ENCODE measurements around the gene PIK3R4.

The PIK3R4 gene

GRCh38 chr3:130658678-130659077, 88.0 kb downstream of the PIK3R4 start:
- H3K27ac ChIP-seq (ENCODE audit: low read length): no peak overlapping the region
- H3K27me3 ChIP-seq (ENCODE audit: low read depth, low read length): no peaks in the 10 kb centered on the region
- H3K9me3 ChIP-seq (ENCODE audit: control insufficient read depth in 1 of 2, low read length in 2 of 2): no peaks in the 10 kb centered on the region
- peaks cover 0 to 7% of the 10 kb centered on the region in 2 donors for H3K36me3 ChIP-seq (ENCODE audit: control insufficient read depth in 1 of 2, insufficient read depth in 2 of 2, low read length in 2 of 2)
- H3K4me1 ChIP-seq (ENCODE audit: control insufficient read depth in 1 of 2, insufficient read depth in 2 of 2, low read length in 2 of 2): peaks cover 0 to 13% of the 10 kb centered on the region in 2 donors
- H3K4me3 ChIP-seq (ENCODE audit: low read depth in 1 of 2, low read length in 2 of 2): no peak overlapping the region

GRCh38 chr3:130656627-130657026, 90.0 kb downstream of the PIK3R4 start:
- Histone ChIP-seq H3K4me3 (ENCODE audit: low read depth in 1 of 2, low read length in 2 of 2) (no peak overlapping the region), H3K9me3 (ENCODE audit: control insufficient read depth in 1 of 2, low read length in 2 of 2) (no peaks in the 10 kb centered on the region), H3K4me1 (ENCODE audit: control insufficient read depth in 1 of 2, insufficient read depth in 2 of 2, low read length in 2 of 2) (peaks cover 0 to 4% of the 10 kb centered on the region in 2 donors), H3K27ac (ENCODE audit: low read length) (no peak overlapping the region), H3K36me3 (ENCODE audit: control insufficient read depth in 1 of 2, insufficient read depth in 2 of 2, low read length in 2 of 2) (peaks cover 0 to 7% of the 10 kb centered on the region in 2 donors), H3K27me3 (ENCODE audit: low read depth, low read length) (no peaks in the 10 kb centered on the region)

- no peak overlapping the region for H3K4me3 ChIP-seq (ENCODE audit: low read depth in 1 of 2, low read length in 2 of 2)
- no peaks in the 10 kb centered on the region for H3K27me3 ChIP-seq (ENCODE audit: low read depth, low read length)
- H3K27ac ChIP-seq (ENCODE audit: low read length): no peak overlapping the region
- H3K9me3 ChIP-seq (ENCODE audit: control insufficient read depth in 1 of 2, low read length in 2 of 2): no peaks in the 10 kb centered on the region
- H3K36me3 ChIP-seq (ENCODE audit: control insufficient read depth in 1 of 2, insufficient read depth in 2 of 2, low read length in 2 of 2): peaks cover 0 to 7% of the 10 kb centered on the region in 2 donors
- H3K4me1 ChIP-seq (ENCODE audit: control insufficient read depth in 1 of 2, insufficient read depth in 2 of 2, low read length in 2 of 2): no peaks in the 10 kb centered on the region
These were observed 91.7 kb downstream of the PIK3R4 start for GRCh38 chr3:130654921-130655320.

GRCh38 chr3:130654091-130654490, 92.5 kb downstream of the PIK3R4 start:
- H3K4me3 ChIP-seq (ENCODE audit: low read depth in 1 of 2, low read length in 2 of 2): no peak overlapping the region
- H3K9me3 ChIP-seq (ENCODE audit: control insufficient read depth in 1 of 2, low read length in 2 of 2): no peaks in the 10 kb centered on the region
- no peak overlapping the region for H3K27ac ChIP-seq (ENCODE audit: low read length)
- peaks cover 0 to 7% of the 10 kb centered on the region in 2 donors for H3K36me3 ChIP-seq (ENCODE audit: control insufficient read depth in 1 of 2, insufficient read depth in 2 of 2, low read length in 2 of 2)
- H3K27me3 ChIP-seq (ENCODE audit: low read depth, low read length): no peaks in the 10 kb centered on the region
- H3K4me1 ChIP-seq (ENCODE audit: control insufficient read depth in 1 of 2, insufficient read depth in 2 of 2, low read length in 2 of 2): no peaks in the 10 kb centered on the region

- H3K4me1 ChIP-seq (ENCODE audit: control insufficient read depth in 1 of 2, insufficient read depth in 2 of 2, low read length in 2 of 2): no peaks in the 10 kb centered on the region
- no peaks in the 10 kb centered on the region for H3K9me3 ChIP-seq (ENCODE audit: control insufficient read depth in 1 of 2, low read length in 2 of 2)
- no peaks in the 10 kb centered on the region for H3K36me3 ChIP-seq (ENCODE audit: control insufficient read depth in 1 of 2, insufficient read depth in 2 of 2, low read length in 2 of 2)
- H3K27ac ChIP-seq (ENCODE audit: low read length): no peak overlapping the region
- no peak overlapping the region for H3K4me3 ChIP-seq (ENCODE audit: low read depth in 1 of 2, low read length in 2 of 2)
- H3K27me3 ChIP-seq (ENCODE audit: low read depth, low read length): no peaks in the 10 kb centered on the region
These were observed 97.5 kb downstream of the PIK3R4 start for GRCh38 chr3:130649061-130649654.

- H3K27ac ChIP-seq (ENCODE audit: low read length): no peak overlapping the region
These were observed 98.3 kb downstream of the PIK3R4 start for GRCh38 chr3:130648293-130648692.

GRCh38 chr3:130645261-130645660, 101.4 kb downstream of the PIK3R4 start:
- Histone ChIP-seq H3K4me3 (ENCODE audit: low read depth in 1 of 2, low read length in 2 of 2) (no peak overlapping the region), H3K36me3 (ENCODE audit: control insufficient read depth in 1 of 2, insufficient read depth in 2 of 2, low read length in 2 of 2) (no peaks in the 10 kb centered on the region), H3K9me3 (ENCODE audit: control insufficient read depth in 1 of 2, low read length in 2 of 2) (no peaks in the 10 kb centered on the region), H3K27ac (ENCODE audit: low read length) (no peak overlapping the region), H3K27me3 (ENCODE audit: low read depth, low read length) (no peaks in the 10 kb centered on the region), H3K4me1 (ENCODE audit: control insufficient read depth in 1 of 2, insufficient read depth in 2 of 2, low read length in 2 of 2) (no peaks in the 10 kb centered on the region)

More at GRCh38 chr3:130648293-130648692, 98.3 kb downstream of the PIK3R4 start:
- Histone ChIP-seq H3K4me3 (ENCODE audit: low read depth in 1 of 2, low read length in 2 of 2) (no peak overlapping the region), H3K9me3 (ENCODE audit: control insufficient read depth in 1 of 2, low read length in 2 of 2) (no peaks in the 10 kb centered on the region), H3K27me3 (ENCODE audit: low read depth, low read length) (no peaks in the 10 kb centered on the region), H3K4me1 (ENCODE audit: control insufficient read depth in 1 of 2, insufficient read depth in 2 of 2, low read length in 2 of 2) (no peaks in the 10 kb centered on the region), H3K36me3 (ENCODE audit: control insufficient read depth in 1 of 2, insufficient read depth in 2 of 2, low read length in 2 of 2) (no peaks in the 10 kb centered on the region)

- H3K9me3 ChIP-seq (ENCODE audit: control insufficient read depth in 1 of 2, low read length in 2 of 2): no peaks in the 10 kb centered on the region
- H3K27ac ChIP-seq (ENCODE audit: low read length): no peak overlapping the region
- no peaks in the 10 kb centered on the region for H3K27me3 ChIP-seq (ENCODE audit: low read depth, low read length)
- H3K4me1 ChIP-seq (ENCODE audit: control insufficient read depth in 1 of 2, insufficient read depth in 2 of 2, low read length in 2 of 2): no peaks in the 10 kb centered on the region
- H3K36me3 ChIP-seq (ENCODE audit: control insufficient read depth in 1 of 2, insufficient read depth in 2 of 2, low read length in 2 of 2): no peaks in the 10 kb centered on the region
- H3K4me3 ChIP-seq (ENCODE audit: low read depth in 1 of 2, low read length in 2 of 2): no peak overlapping the region
These were observed 101.9 kb downstream of the PIK3R4 start for GRCh38 chr3:130644628-130645253.

GRCh38 chr3:130640027-130640426, 106.6 kb downstream of the PIK3R4 start:
- Histone ChIP-seq H3K4me3 (ENCODE audit: low read depth in 1 of 2, low read length in 2 of 2) (no peak overlapping the region), H3K36me3 (ENCODE audit: control insufficient read depth in 1 of 2, insufficient read depth in 2 of 2, low read length in 2 of 2) (no peaks in the 10 kb centered on the region), H3K4me1 (ENCODE audit: control insufficient read depth in 1 of 2, insufficient read depth in 2 of 2, low read length in 2 of 2) (no peaks in the 10 kb centered on the region), H3K27ac (ENCODE audit: low read length) (no peak overlapping the region), H3K9me3 (ENCODE audit: control insufficient read depth in 1 of 2, low read length in 2 of 2) (no peaks in the 10 kb centered on the region), H3K27me3 (ENCODE audit: low read depth, low read length) (no peaks in the 10 kb centered on the region)

- Histone ChIP-seq H3K36me3 (ENCODE audit: control insufficient read depth in 1 of 2, insufficient read depth in 2 of 2, low read length in 2 of 2) (no peaks in the 10 kb centered on the region), H3K27ac (ENCODE audit: low read length) (no peak overlapping the region), H3K4me1 (ENCODE audit: control insufficient read depth in 1 of 2, insufficient read depth in 2 of 2, low read length in 2 of 2) (no peaks in the 10 kb centered on the region), H3K9me3 (ENCODE audit: control insufficient read depth in 1 of 2, low read length in 2 of 2) (no peaks in the 10 kb centered on the region), H3K4me3 (ENCODE audit: low read depth in 1 of 2, low read length in 2 of 2) (no peak overlapping the region), H3K27me3 (ENCODE audit: low read depth, low read length) (no peaks in the 10 kb centered on the region)
These were observed 110.0 kb downstream of the PIK3R4 start for GRCh38 chr3:130636480-130637234.

- H3K27me3 ChIP-seq (ENCODE audit: low read depth, low read length): no peaks in the 10 kb centered on the region
- H3K4me1 ChIP-seq (ENCODE audit: control insufficient read depth in 1 of 2, insufficient read depth in 2 of 2, low read length in 2 of 2): no peaks in the 10 kb centered on the region
- H3K4me3 ChIP-seq (ENCODE audit: low read depth in 1 of 2, low read length in 2 of 2): no peak overlapping the region
- H3K27ac ChIP-seq (ENCODE audit: low read length): no peak overlapping the region
- no peaks in the 10 kb centered on the region for H3K36me3 ChIP-seq (ENCODE audit: control insufficient read depth in 1 of 2, insufficient read depth in 2 of 2, low read length in 2 of 2)
- H3K9me3 ChIP-seq (ENCODE audit: control insufficient read depth in 1 of 2, low read length in 2 of 2): no peaks in the 10 kb centered on the region
These were observed 110.7 kb downstream of the PIK3R4 start for GRCh38 chr3:130635978-130636377.
